ENCODE results near the gene PDK2. TPM values are rescaled to one million over a fixed set of nuclear protein-coding genes. Genes with fewer than 3 reads are reported as not detected.
A peak's percentile ranks its signal among the peaks of the same experiment; 100 is the strongest.

Gene PDK2
- total and polyA plus RNA-seq, 9 of the 15 experiments (the other 6 are each of a cell fraction or from before 2014, with no cell fraction given): 0.03 to 2.5 (median 1.4) TPM

- TF ChIP-seq ZNF512 (tag; IDR thresholded peaks at IDR 0.05) (no peak), NFYB (IDR thresholded peaks at IDR 0.05; ENCODE audit: extremely low read depth, insufficient read length) (peak; percentile 80), THAP12 (CRISPR knock-in tag; IDR thresholded peaks at IDR 0.05) (0 out of 2 replicates have a peak, but pooled peaks have one; percentile 19), CHD2 (IDR thresholded peaks at IDR 0.05; ENCODE audit: low read depth, low read length) (0 out of 2 replicates have a peak, but pooled peaks have one; percentile 26), SETDB1 (IDR thresholded peaks at IDR 0.05; ENCODE audit: low read length) (no peak), CLOCK (CRISPR knock-in tag; IDR thresholded peaks at IDR 0.05; ENCODE audit: borderline replicate concordance) (no peak), MAX (CRISPR knock-in tag; IDR thresholded peaks at IDR 0.05) (peak; percentile 93), GABPB1 (CRISPR knock-in tag; IDR thresholded peaks at IDR 0.05) (0 out of 2 replicates have a peak, but pooled peaks have one; percentile 40), TOE1 (IDR thresholded peaks at IDR 0.05; ENCODE audit: borderline replicate concordance) (peak; percentile 90), TOE1 (CRISPR knock-in tag; IDR thresholded peaks at IDR 0.05; ENCODE audit: borderline replicate concordance, low read depth) (no peak), ATF1 (CRISPR knock-in tag; IDR thresholded peaks at IDR 0.05) (no peak), ATF1 (tag; IDR thresholded peaks at IDR 0.05) (peak; percentile 33), PHF8 (IDR thresholded peaks at IDR 0.05; ENCODE audit: borderline replicate concordance, low read length) (peak; percentile 28; the same call in 1 of the 2 replicates)
- TF ChIP-seq, protein P1, sequence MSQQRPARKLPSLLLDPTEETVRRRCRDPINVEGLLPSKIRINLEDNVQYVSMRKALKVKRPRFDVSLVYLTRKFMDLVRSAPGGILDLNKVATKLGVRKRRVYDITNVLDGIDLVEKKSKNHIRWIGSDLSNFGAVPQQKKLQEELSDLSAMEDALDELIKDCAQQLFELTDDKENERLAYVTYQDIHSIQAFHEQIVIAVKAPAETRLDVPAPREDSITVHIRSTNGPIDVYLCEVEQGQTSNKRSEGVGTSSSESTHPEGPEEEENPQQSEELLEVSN (IDR thresholded peaks at IDR 0.05; ENCODE audit: borderline replicate concordance in 1 of 2, extremely low read depth in 1 of 2, insufficient read depth in 1 of 2, insufficient read length in 1 of 2, low read depth in 1 of 2, low read length in 1 of 2, poor library complexity in 1 of 2, severe bottlenecking in 1 of 2): peak; percentile 31 to 73
- TF ChIP-seq, protein P2, sequence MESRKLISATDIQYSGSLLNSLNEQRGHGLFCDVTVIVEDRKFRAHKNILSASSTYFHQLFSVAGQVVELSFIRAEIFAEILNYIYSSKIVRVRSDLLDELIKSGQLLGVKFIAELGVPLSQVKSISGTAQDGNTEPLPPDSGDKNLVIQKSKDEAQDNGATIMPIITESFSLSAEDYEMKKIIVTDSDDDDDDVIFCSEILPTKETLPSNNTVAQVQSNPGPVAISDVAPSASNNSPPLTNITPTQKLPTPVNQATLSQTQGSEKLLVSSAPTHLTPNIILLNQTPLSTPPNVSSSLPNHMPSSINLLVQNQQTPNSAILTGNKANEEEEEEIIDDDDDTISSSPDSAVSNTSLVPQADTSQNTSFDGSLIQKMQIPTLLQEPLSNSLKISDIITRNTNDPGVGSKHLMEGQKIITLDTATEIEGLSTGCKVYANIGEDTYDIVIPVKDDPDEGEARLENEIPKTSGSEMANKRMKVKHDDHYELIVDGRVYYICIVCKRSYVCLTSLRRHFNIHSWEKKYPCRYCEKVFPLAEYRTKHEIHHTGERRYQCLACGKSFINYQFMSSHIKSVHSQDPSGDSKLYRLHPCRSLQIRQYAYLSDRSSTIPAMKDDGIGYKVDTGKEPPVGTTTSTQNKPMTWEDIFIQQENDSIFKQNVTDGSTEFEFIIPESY (CRISPR knock-in tag; IDR thresholded peaks at IDR 0.05): peak; percentile 67
These were observed at the start of gene PDK2 (continued) for GRCh38 chr17:50094753-50095619.

All from K562 (cell line).